SK-N-SH (cell line): ENCODE results near the gene RASSF9. TPM values are rescaled to one million over a fixed set of nuclear protein-coding genes. Genes with fewer than 3 reads are reported as not detected.

Source experiments
- CTCF ChIA-PET: fragments of 300-600, 350-600 bp; formaldehyde crosslinking; extraction: SDS; loops from one replicate; lab custom pipeline; 2021; lab: Yijun Ruan, JAX
- POLR2A ChIA-PET: fragments of 350-600 bp; sonication (Branson Sonifier 250); formaldehyde crosslinking; extraction: SDS; loops from one replicate; lab custom pipeline; 2020; ENCODE audit warnings: antibody characterized with exemption, inconsistent platforms; lab: Yijun Ruan, JAX
- DNase-seq: peaks from one replicate; pipeline ENCODE4 v3.0.0; 2012
- H2AFZ ChIP-seq: fragments of 200-600 bp; sonication (generic); 2 replicates; pipeline ENCODE4 v1.8.1; 2016; ENCODE audit warnings: antibody characterized with exemption, mild to moderate bottlenecking, low read depth
- H3F3A ChIP-seq: fragments of 200-600 bp; sonication (generic); replicated peaks from 2 replicates; pipeline ENCODE3; 2016; ENCODE audit warnings: antibody characterized with exemption, mild to moderate bottlenecking; ENCODE audit not compliant: insufficient read depth
- H3K27ac ChIP-seq, 2 experiments: fragments of 200-500 bp in 1 of 2; fragments of 200-600 bp in 1 of 2; sonication (Bioruptor generic) in 1 of 2; sonication (generic), shearing (Covaris generic) in 1 of 2; 2 replicates each; pipeline versions ENCODE4 v1.5.1 to v1.6.1; 2014 to 2016; ENCODE audit warnings: low read depth in 2 of 2, inconsistent platforms in 1 of 2, low read length in 1 of 2, mild to moderate bottlenecking in 1 of 2, mixed read lengths in 1 of 2
- H3K27me3 ChIP-seq: fragments of 200-600 bp; sonication (generic), shearing (Covaris generic); 2 replicates; pipeline ENCODE4 v1.6.1; 2016; ENCODE audit warnings: mixed run types; ENCODE audit not compliant: insufficient read depth
- H3K36me3 ChIP-seq, 2 experiments: fragments of 200-500 bp in 1 of 2; fragments of 200-600 bp in 1 of 2; sonication (Bioruptor generic) in 1 of 2; sonication (generic) in 1 of 2; replicated peaks in 1 of 2; 2 replicates each; pipeline versions ENCODE3 to v1.5.1; 2014 to 2016; ENCODE audit warnings: low read length in 1 of 2, mild to moderate bottlenecking in 1 of 2; ENCODE audit not compliant: insufficient read depth in 2 of 2, control insufficient read depth in 1 of 2
- H3K4me1 ChIP-seq, 2 experiments: fragments of 200-500 bp in 1 of 2; fragments of 200-600 bp in 1 of 2; sonication (Bioruptor generic) in 1 of 2; sonication (generic), shearing (Covaris generic) in 1 of 2; 2 replicates each; pipeline versions ENCODE4 v1.5.1 to v1.6.1; 2014 to 2016; ENCODE audit warnings: low read depth in 1 of 2, low read length in 1 of 2, mixed run types in 1 of 2; ENCODE audit not compliant: insufficient read depth in 2 of 2, control insufficient read depth in 1 of 2
- H3K4me2 ChIP-seq: fragments of 200-600 bp; sonication (generic), shearing (Covaris generic); 2 replicates; pipeline ENCODE4 v1.6.1; 2017; ENCODE audit warnings: mixed run types
- H3K4me3 ChIP-seq, 2 experiments: fragments of 200-500 bp in 1 of 2; fragments of 200-600 bp in 1 of 2; sonication (Bioruptor generic) in 1 of 2; sonication (generic), shearing (Covaris generic) in 1 of 2; 2 replicates each; pipeline versions ENCODE4 v1.5.1 to v1.8.1; 2014 to 2016; ENCODE audit warnings: low read depth in 2 of 2, inconsistent platforms in 1 of 2, low read length in 1 of 2, mild to moderate bottlenecking in 1 of 2, mixed read lengths in 1 of 2, moderate library complexity in 1 of 2
- H3K79me2 ChIP-seq: fragments of 200-600 bp; sonication (generic); 2 replicates; pipeline ENCODE4 v1.8.1; 2017; ENCODE audit warnings: mild to moderate bottlenecking; ENCODE audit not compliant: insufficient read depth
- H3K9ac ChIP-seq: fragments of 200-600 bp; sonication (generic); 2 replicates; pipeline ENCODE4 v1.6.1; 2017; ENCODE audit warnings: mixed run types
- H3K9me2 ChIP-seq: fragments of 200-600 bp; sonication (generic); 2 replicates; pipeline ENCODE4 v1.6.1; 2017; ENCODE audit warnings: mixed run types
- H3K9me3 ChIP-seq: fragments of 200-600 bp; sonication (generic); 2 replicates; pipeline ENCODE4 v1.6.1; 2017; ENCODE audit warnings: mixed run types, mild to moderate bottlenecking, moderate library complexity
- H4K20me1 ChIP-seq: fragments of 200-600 bp; sonication (generic); 2 replicates; pipeline ENCODE4 v1.6.1; 2017; ENCODE audit warnings: mild to moderate bottlenecking, mixed run types; ENCODE audit not compliant: insufficient read depth
- ELF1 ChIP-seq: IDR thresholded peaks from 2 replicates; pipeline ENCODE4 v1.4.0; 2012
- EZH2phosphoT487 ChIP-seq: fragments of 200-600 bp; sonication (generic); IDR thresholded peaks from 2 replicates; pipeline ENCODE4 v1.6.1; 2017; ENCODE audit warnings: low read depth, mixed run types, mild to moderate bottlenecking, antibody characterized with exemption, moderate library complexity, borderline replicate concordance
- FOSL2 ChIP-seq: IDR thresholded peaks from 2 replicates; pipeline ENCODE4 v1.4.0; 2012; ENCODE audit warnings: low read depth, mild to moderate bottlenecking, moderate library complexity, borderline replicate concordance
- FOXJ3 ChIP-seq: sonication (generic); formaldehyde crosslinking; IDR thresholded peaks from 2 replicates; pipeline ENCODE4 v1.5.1; 2020; ENCODE audit warnings: mild to moderate bottlenecking, missing genetic modification reagents
- GATA2 ChIP-seq: sonication (generic); formaldehyde crosslinking; IDR thresholded peaks from 2 replicates; pipeline ENCODE4 v1.5.0; 2020; ENCODE audit warnings: mild to moderate bottlenecking, missing genetic modification reagents
- JUND ChIP-seq: IDR thresholded peaks from 2 replicates; pipeline ENCODE4 v1.4.0; 2012
- MEF2A ChIP-seq: IDR thresholded peaks from 2 replicates; pipeline ENCODE4 v1.4.0; 2012; ENCODE audit warnings: low read depth, borderline replicate concordance
- MXI1 ChIP-seq: IDR thresholded peaks from 2 replicates; pipeline ENCODE4 v1.6.1; 2012; ENCODE audit warnings: mild to moderate bottlenecking, low read depth, low read length, improper control_type of control experiment
- NFIC ChIP-seq: IDR thresholded peaks from 2 replicates; pipeline ENCODE4 v1.4.0; 2012; ENCODE audit warnings: borderline replicate concordance
- POLR2AphosphoS5 ChIP-seq: IDR thresholded peaks from 2 replicates; pipeline ENCODE4 v1.6.1; 2012; ENCODE audit warnings: low read depth, low read length
- RAD21 ChIP-seq: IDR thresholded peaks from 2 replicates; pipeline ENCODE4 v1.6.1; 2012; ENCODE audit warnings: mild to moderate bottlenecking, low read length
- RCOR1 ChIP-seq: fragments of 150-350 bp; IDR thresholded peaks from 2 replicates; pipeline ENCODE4 v1.6.1; 2017; ENCODE audit warnings: antibody characterized with exemption, low read length
- REST ChIP-seq: IDR thresholded peaks from 2 replicates; pipeline ENCODE4 v1.6.1; 2012; ENCODE audit warnings: mild to moderate bottlenecking, low read depth, low read length, moderate library complexity
- RFX5 ChIP-seq: IDR thresholded peaks from 2 replicates; pipeline ENCODE4 v1.6.1; 2012; ENCODE audit warnings: mild to moderate bottlenecking, improper control_type of control experiment, low read length
- RXRA ChIP-seq: IDR thresholded peaks from 2 replicates; pipeline ENCODE4 v1.4.0; 2012; ENCODE audit warnings: low read depth, mild to moderate bottlenecking, borderline replicate concordance
- TAF1 ChIP-seq: IDR thresholded peaks from 2 replicates; pipeline ENCODE4 v1.6.1; 2012; ENCODE audit warnings: low read depth, mild to moderate bottlenecking, low read length, moderate library complexity, borderline replicate concordance
- TCF12 ChIP-seq: IDR thresholded peaks from 2 replicates; pipeline ENCODE4 v1.4.0; 2012
- TEAD4 ChIP-seq: IDR thresholded peaks from 2 replicates; pipeline ENCODE4 v1.4.0; 2012; ENCODE audit warnings: mild to moderate bottlenecking, borderline replicate concordance; ENCODE audit not compliant: insufficient read depth
- USF1 ChIP-seq: IDR thresholded peaks from 2 replicates; pipeline ENCODE4 v1.4.0; 2012; ENCODE audit warnings: low read depth, borderline replicate concordance
- YY1 ChIP-seq: IDR thresholded peaks from 2 replicates; pipeline ENCODE4 v1.4.0; 2012; ENCODE audit warnings: low read depth, mild to moderate bottlenecking
- ZBTB33 ChIP-seq: IDR thresholded peaks from 2 replicates; pipeline ENCODE4 v1.4.0; 2012; ENCODE audit warnings: low read depth, borderline replicate concordance
- WGBS: methylation state at CpG from one replicate; pipeline ENCODE4 v1.1.6; 2017; ENCODE audit warnings: low lambda C conversion rate; 5-methylcytosine and 5-hydroxymethylcytosine counted together
- polyA plus RNA-seq, 3 experiments: library from polyadenylated mRNA; depleted of rRNA; stranded (reverse); fragments of >200 nt; gene quantifications; 2 replicates each; pipeline ENCODE4 v1.2.3, GENCODE V29; 2012
- TF ChIP-seq, protein P1 (sequence below): IDR thresholded peaks from 2 replicates; pipeline ENCODE4 v1.4.0; 2012; ENCODE audit warnings: low read depth
- TF ChIP-seq, protein P2 (sequence below): fragments of 200-600 bp; sonication (generic); IDR thresholded peaks from 2 replicates; pipeline ENCODE4 v1.6.1; 2017; ENCODE audit warnings: antibody characterized with exemption, mild to moderate bottlenecking, moderate library complexity

Gene RASSF9
- polyA plus RNA-seq, 1 of the 3 experiments (the other 2 are of a cell fraction), result 0.21 TPM

GRCh38 chr12:85856966-85857365 lies 20.8 kb upstream of the RASSF9 start (continued):
- TF ChIP-seq YY1 (no peak), FOSL2 (no peak), POLR2AphosphoS5 (no peak), RXRA (no peak), EZH2phosphoT487 (no peak), MEF2A (no peak), RAD21 (no peak), FOXJ3 (CRISPR knock-in tag) (no peak)
- TF ChIP-seq, protein P1, sequence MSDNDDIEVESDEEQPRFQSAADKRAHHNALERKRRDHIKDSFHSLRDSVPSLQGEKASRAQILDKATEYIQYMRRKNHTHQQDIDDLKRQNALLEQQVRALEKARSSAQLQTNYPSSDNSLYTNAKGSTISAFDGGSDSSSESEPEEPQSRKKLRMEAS, result no peak
- TF ChIP-seq, protein P2, sequence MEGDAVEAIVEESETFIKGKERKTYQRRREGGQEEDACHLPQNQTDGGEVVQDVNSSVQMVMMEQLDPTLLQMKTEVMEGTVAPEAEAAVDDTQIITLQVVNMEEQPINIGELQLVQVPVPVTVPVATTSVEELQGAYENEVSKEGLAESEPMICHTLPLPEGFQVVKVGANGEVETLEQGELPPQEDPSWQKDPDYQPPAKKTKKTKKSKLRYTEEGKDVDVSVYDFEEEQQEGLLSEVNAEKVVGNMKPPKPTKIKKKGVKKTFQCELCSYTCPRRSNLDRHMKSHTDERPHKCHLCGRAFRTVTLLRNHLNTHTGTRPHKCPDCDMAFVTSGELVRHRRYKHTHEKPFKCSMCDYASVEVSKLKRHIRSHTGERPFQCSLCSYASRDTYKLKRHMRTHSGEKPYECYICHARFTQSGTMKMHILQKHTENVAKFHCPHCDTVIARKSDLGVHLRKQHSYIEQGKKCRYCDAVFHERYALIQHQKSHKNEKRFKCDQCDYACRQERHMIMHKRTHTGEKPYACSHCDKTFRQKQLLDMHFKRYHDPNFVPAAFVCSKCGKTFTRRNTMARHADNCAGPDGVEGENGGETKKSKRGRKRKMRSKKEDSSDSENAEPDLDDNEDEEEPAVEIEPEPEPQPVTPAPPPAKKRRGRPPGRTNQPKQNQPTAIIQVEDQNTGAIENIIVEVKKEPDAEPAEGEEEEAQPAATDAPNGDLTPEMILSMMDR, result no peak

GRCh38 chr12:85855305-85855704 lies 19.1 kb upstream of the RASSF9 start:
- no peaks in the 10 kb centered on the region for H3K4me1 ChIP-seq
- TF ChIP-seq FOSL2 (no peak), ELF1 (no peak), TCF12 (no peak), EZH2phosphoT487 (no peak), NFIC (no peak), MEF2A (no peak), ZBTB33 (no peak), REST (no peak), USF1 (no peak), RCOR1 (no peak), RXRA (no peak), JUND (no peak), MXI1 (no peak), GATA2 (CRISPR knock-in tag) (no peak), RAD21 (no peak), TAF1 (no peak), TEAD4 (no peak), RFX5 (no peak), YY1 (no peak), POLR2AphosphoS5 (no peak)
- TF ChIP-seq, all 33 proteins: peak for 0
- ChIA-PET CTCF (interaction anchor here (1.2 to 8.2 kb wide), 5 partner anchors 12 to 387 kb away, joined by 3 to 62 read pairs (median 3); no protein-coding TSS in a partner anchor), POLR2A (no interaction called here)
- no peaks in the 10 kb centered on the region for H3K9me3 ChIP-seq
- no peak overlapping the region for H2AFZ ChIP-seq
- no peaks in the 10 kb centered on the region for H3K79me2 ChIP-seq
- WGBS, result 56% methylated on average over 5 of the region's 6 CpGs
- no peak overlapping the region for H3K9ac ChIP-seq
- no peak overlapping the region for H3K27ac ChIP-seq
- no peak overlapping the region for H3K4me3 ChIP-seq
- H3K36me3 ChIP-seq, result no peaks in the 10 kb centered on the region
- no peaks in the 10 kb centered on the region for H3K27me3 ChIP-seq
- H4K20me1 ChIP-seq, result no peaks in the 10 kb centered on the region
- no peaks in the 10 kb centered on the region for H3F3A ChIP-seq
- no peak for DNase-seq
- H3K9me2 ChIP-seq, result no peaks in the 10 kb centered on the region
- no peak overlapping the region for H3K4me2 ChIP-seq
